ENCODE measurements around the gene WDFY4. TPM values are rescaled to one million over a fixed set of nuclear protein-coding genes. Genes with fewer than 3 reads are reported as not detected.

The WDFY4 gene
- total and polyA plus RNA-seq, 2 donors (not counting 3 experiments of a cell fraction or from before 2014, with no cell fraction given) = 10.1 to 10.2 TPM

DNA sequence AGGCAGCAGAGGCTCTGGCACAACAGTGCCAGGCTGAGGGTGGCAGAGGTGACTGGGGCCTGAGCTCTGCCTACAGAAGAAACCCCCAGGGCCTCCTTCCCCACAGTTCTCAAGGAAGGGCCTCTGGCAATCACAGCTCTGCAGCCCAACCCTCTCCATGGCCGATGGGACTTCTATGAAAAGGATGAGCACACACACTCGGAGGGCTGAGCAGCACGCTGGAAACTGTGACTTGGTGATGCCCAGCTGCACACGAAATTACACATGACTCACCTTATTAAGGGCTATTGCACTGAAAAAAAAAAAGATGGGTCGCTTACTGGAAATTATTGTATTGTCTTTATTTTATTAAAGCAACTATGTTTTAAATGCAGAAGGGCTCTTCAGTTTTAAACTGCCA lies 297.9 kb downstream of the WDFY4 start:
- no peaks in the 10 kb centered on the region for H3K36me3 ChIP-seq (ENCODE audit: control insufficient read depth in 2 of 2, extremely low read depth in 1 of 2, insufficient read depth in 2 of 2, low read length in 2 of 2)
- DNase-seq (ENCODE audit: low read depth, low spot score) (no peak), FAIRE-seq (no peak)
- intact Hi-C loops (cut with micrococcal nuclease) (no loop called here), dilution Hi-C loops (cut with MboI; ENCODE audit: extremely low pct_ligation_motif_present, low sequenced_read_pairs) (no loop called here)
- no peaks in the 10 kb centered on the region for H3K9me3 ChIP-seq (replicated peaks; ENCODE audit: control insufficient read depth, insufficient read depth, low read length)
- H3K9ac ChIP-seq (replicated peaks; ENCODE audit: extremely low read depth, insufficient read depth, low read length) = no peak overlapping the region
- no peaks in the 10 kb centered on the region for H3K27me3 ChIP-seq (ENCODE audit: control insufficient read depth in 2 of 2, insufficient read depth in 2 of 2, low read length in 2 of 2)
- no peak overlapping the region for H3K4me2 ChIP-seq (ENCODE audit: insufficient read depth, low read length)
- no peaks in the 10 kb centered on the region for H4K20me1 ChIP-seq (replicated peaks; ENCODE audit: control insufficient read depth, extremely low read depth, insufficient read depth, low read length)
- H3K9me1 ChIP-seq (replicated peaks; ENCODE audit: control insufficient read depth, extremely low read depth, insufficient read depth, low read length) = no peaks in the 10 kb centered on the region
- no peak overlapping the region for H3K4me3 ChIP-seq (replicated peaks in 1 of 3; ENCODE audit: insufficient read depth in 1 of 3, low read depth in 1 of 3, low read length in 3 of 3)
- ChIA-PET POLR2A (no interaction called here), CTCF (interaction anchor here (0.7 to 1.1 kb wide), 3 partner anchors 23 to 179 kb away, joined by 3 read pairs; no protein-coding TSS in a partner anchor)
- no peaks in the 10 kb centered on the region for H3K4me1 ChIP-seq (ENCODE audit: control insufficient read depth, extremely low read depth, insufficient read depth, low read length)
- TF ChIP-seq JUN (IDR thresholded peaks at IDR 0.05; ENCODE audit: borderline replicate concordance, insufficient read depth, insufficient read length, low read depth) = no peak
- no peak for TF ChIP-seq MYC (IDR thresholded peaks at IDR 0.05; ENCODE audit: low read depth, low read length)
- no peak for TF ChIP-seq EZH2 (IDR thresholded peaks at IDR 0.05; ENCODE audit: borderline replicate concordance, low read depth, low read length, severe bottlenecking)
- no peak for TF ChIP-seq FOS (IDR thresholded peaks at IDR 0.05; ENCODE audit: borderline replicate concordance, insufficient read depth, low read length)
- no peak for TF ChIP-seq CTCF (IDR thresholded peaks at IDR 0.05; ENCODE audit: extremely low read depth in 1 of 2, insufficient read depth in 1 of 2, low read depth in 1 of 2, low read length in 2 of 2)
- no peak for TF ChIP-seq GATA2 (IDR thresholded peaks at IDR 0.05; ENCODE audit: insufficient read depth, insufficient read length, low read depth, low read length)
- TF ChIP-seq MAX (IDR thresholded peaks at IDR 0.05; ENCODE audit: insufficient read depth, insufficient read length) = no peak
- no peak for TF ChIP-seq POLR2AphosphoS5 (IDR thresholded peaks at IDR 0.05; ENCODE audit: insufficient read depth, low read depth, low read length)
- TF ChIP-seq POLR2A (IDR thresholded peaks at IDR 0.05; ENCODE audit: low read depth, low read length) = no peak
- no peak overlapping the region for H2AFZ ChIP-seq (ENCODE audit: low read depth, low read length)
- no TSS peak for BruUV-seq (replicated peaks)
- H3K27ac ChIP-seq (ENCODE audit: insufficient read depth, low read depth, low read length) = no peak overlapping the region
- no peaks in the 10 kb centered on the region for H3K79me2 ChIP-seq (ENCODE audit: control insufficient read depth, insufficient read depth, low read length)
